Measurements from ENCODE around the gene MXD3.

DNA sequence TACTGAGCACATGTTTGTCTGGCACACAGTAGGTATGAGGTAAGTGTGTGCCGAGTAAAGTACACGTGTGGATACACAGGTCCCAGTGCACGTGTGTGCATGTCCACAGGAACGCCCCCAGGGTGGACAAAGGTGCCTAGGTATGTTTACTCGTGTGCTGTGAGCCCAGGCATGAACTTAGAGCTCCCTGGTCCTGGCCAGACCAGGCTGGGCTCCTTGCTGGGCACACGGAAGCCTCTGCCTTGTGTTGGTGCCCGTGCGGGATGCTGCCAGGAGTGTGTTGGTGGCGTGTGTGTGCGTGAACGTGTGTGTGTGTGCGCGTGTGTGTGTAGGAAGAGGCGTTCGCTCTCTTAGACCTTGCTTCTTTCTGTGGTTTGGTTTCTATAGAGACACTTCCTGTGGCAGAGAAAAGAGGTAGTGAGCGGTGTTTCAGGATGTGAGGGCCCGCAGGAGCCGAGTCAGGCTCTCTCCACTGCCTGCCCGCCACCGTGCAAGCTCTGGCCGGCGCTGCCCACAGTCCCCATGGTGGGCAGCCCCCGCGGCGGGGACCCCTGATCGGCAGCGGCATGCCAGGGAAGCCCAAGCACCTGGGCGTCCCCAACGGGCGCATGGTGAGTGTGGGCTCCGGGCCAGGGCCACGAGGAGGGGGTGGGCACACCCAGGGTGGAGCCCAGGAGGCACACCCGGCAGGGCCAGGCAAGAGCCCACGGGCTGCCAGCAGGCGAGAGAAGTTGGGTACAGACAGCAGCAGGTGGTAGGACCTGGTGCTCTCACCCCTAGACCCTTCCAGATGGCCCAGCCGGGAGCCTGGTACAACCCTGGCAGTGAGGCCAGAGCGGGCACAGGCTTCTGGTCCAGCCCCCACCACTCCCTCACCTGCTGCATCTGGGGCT lies 46.0 kb upstream of the MXD3 start, which contains the start of gene RGS14:
- TF ChIP-seq CTCF (tag by site-specific recombination; IDR thresholded peaks at IDR 0.05) = no peak
- no peak for TF ChIP-seq RBAK (tag by site-specific recombination; IDR thresholded peaks at IDR 0.05)
- TF ChIP-seq ZBTB1 (tag by site-specific recombination; IDR thresholded peaks at IDR 0.05) = no peak
- no peak for TF ChIP-seq ZBTB7A (tag by site-specific recombination; IDR thresholded peaks at IDR 0.05; ENCODE audit: low read depth)
- 0 out of 2 replicates have a peak, but pooled peaks have one; percentile 14 for TF ChIP-seq ZNF335 (tag by site-specific recombination; conservative IDR thresholded peaks at IDR 0.05)
- TF ChIP-seq, protein P1, sequence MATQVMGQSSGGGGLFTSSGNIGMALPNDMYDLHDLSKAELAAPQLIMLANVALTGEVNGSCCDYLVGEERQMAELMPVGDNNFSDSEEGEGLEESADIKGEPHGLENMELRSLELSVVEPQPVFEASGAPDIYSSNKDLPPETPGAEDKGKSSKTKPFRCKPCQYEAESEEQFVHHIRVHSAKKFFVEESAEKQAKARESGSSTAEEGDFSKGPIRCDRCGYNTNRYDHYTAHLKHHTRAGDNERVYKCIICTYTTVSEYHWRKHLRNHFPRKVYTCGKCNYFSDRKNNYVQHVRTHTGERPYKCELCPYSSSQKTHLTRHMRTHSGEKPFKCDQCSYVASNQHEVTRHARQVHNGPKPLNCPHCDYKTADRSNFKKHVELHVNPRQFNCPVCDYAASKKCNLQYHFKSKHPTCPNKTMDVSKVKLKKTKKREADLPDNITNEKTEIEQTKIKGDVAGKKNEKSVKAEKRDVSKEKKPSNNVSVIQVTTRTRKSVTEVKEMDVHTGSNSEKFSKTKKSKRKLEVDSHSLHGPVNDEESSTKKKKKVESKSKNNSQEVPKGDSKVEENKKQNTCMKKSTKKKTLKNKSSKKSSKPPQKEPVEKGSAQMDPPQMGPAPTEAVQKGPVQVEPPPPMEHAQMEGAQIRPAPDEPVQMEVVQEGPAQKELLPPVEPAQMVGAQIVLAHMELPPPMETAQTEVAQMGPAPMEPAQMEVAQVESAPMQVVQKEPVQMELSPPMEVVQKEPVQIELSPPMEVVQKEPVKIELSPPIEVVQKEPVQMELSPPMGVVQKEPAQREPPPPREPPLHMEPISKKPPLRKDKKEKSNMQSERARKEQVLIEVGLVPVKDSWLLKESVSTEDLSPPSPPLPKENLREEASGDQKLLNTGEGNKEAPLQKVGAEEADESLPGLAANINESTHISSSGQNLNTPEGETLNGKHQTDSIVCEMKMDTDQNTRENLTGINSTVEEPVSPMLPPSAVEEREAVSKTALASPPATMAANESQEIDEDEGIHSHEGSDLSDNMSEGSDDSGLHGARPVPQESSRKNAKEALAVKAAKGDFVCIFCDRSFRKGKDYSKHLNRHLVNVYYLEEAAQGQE (tag by site-specific recombination; IDR thresholded peaks at IDR 0.05) = no peak
- no peak for TF ChIP-seq ELK4 (IDR thresholded peaks at IDR 0.05; ENCODE audit: borderline replicate concordance, low read depth, low read length)
- no peak for TF ChIP-seq ZNF24 (tag by site-specific recombination; IDR thresholded peaks at IDR 0.05)
